Neutrophil (primary cell): Measurements from ENCODE around the gene PSEN1.

ENCODE experiments used
- H3K27ac ChIP-seq: fragments of 200-600 bp; sonication (generic); 2 replicates; pipeline ENCODE4 v1.5.1; 2016; ENCODE audit warnings: mild to moderate bottlenecking, moderate library complexity
- H3K27me3 ChIP-seq: fragments of 200-600 bp; sonication (generic); 2 replicates; pipeline ENCODE4 v1.6.0; 2016; ENCODE audit warnings: mild to moderate bottlenecking
- H3K36me3 ChIP-seq: fragments of 200-600 bp; sonication (generic); 2 replicates; pipeline ENCODE4 v1.5.1; 2017
- H3K4me1 ChIP-seq, 2 experiments: fragments of 200-600 bp in 1 of 2; sonication (generic) in 1 of 2; 1 replicate in 1 of 2; 2 replicates in 1 of 2; pipeline versions ENCODE4 v1.5.1 to v1.6.1; 2013 to 2016; ENCODE audit warnings: low read depth in 1 of 2, low read length in 1 of 2, mild to moderate bottlenecking in 1 of 2, moderate library complexity in 1 of 2; ENCODE audit not compliant: control insufficient read depth in 1 of 2, insufficient read depth in 1 of 2
- H3K4me3 ChIP-seq, 2 experiments: fragments of 200-600 bp in 1 of 2; sonication (generic) in 1 of 2; 1 replicate in 1 of 2; 2 replicates in 1 of 2; pipeline ENCODE4 v1.5.1; 2013 to 2016; ENCODE audit warnings: low read depth in 1 of 2, low read length in 1 of 2, mild to moderate bottlenecking in 1 of 2, moderate library complexity in 1 of 2
- H3K9me3 ChIP-seq: fragments of 200-600 bp; sonication (generic); 2 replicates; pipeline ENCODE4 v1.5.1; 2016
- TF ChIP-seq, protein P1 (sequence below): fragments of 200-600 bp; sonication (generic); IDR thresholded peaks from 2 replicates; pipeline ENCODE4 v1.5.1; 2016; ENCODE audit warnings: antibody characterized with exemption

PSEN1 gene

DNA sequence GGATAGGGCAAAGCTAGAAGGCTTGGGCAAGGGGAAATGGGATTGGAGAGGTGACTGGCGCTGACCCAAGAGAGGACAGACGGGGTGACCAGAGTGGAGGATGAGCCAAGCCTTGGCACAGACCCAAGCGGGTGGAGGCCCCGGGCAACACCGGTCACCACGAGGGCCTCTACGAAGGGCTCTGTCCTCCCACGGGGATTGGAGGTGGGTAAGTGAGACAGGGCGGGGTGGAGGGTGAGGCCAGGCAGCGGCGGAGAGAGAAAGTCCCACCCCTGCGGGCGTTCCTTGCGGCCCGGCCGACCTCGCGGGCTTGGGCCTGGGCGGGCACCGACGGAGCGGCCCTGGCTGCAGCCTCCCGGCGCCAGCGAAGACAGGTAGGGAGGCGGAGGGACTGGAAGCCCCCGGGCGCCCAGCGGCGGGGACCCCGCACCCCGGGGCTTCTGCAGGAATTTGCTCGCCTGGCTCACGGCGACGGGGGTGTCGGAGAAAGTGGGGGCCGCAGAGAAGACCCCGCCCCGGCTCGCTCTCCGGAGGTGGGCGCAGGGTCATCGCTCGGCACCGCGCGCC lies 101.0 kb downstream of the PSEN1 start, which contains the start of gene PAPLN:
TSS of gene PAPLN (plus strand) at position 288 of the 567 bp plus-strand sequence. CDS start 2,273 bp downstream, outside the sequence.
- no peaks in the 10 kb centered on the region for H3K36me3 ChIP-seq
- H3K4me3 ChIP-seq: peak within 1 kb of the TSS in 1 of 2 experiments; percentile 36
- H3K4me1 ChIP-seq: peaks cover 12 to 24% of the 10 kb centered on the region in 2 experiments
- no peaks in the 10 kb centered on the region for H3K9me3 ChIP-seq
- no peak within 1 kb of the TSS for H3K27ac ChIP-seq
- peaks cover 100% of the 10 kb centered on the region for H3K27me3 ChIP-seq
- TF ChIP-seq, protein P1, sequence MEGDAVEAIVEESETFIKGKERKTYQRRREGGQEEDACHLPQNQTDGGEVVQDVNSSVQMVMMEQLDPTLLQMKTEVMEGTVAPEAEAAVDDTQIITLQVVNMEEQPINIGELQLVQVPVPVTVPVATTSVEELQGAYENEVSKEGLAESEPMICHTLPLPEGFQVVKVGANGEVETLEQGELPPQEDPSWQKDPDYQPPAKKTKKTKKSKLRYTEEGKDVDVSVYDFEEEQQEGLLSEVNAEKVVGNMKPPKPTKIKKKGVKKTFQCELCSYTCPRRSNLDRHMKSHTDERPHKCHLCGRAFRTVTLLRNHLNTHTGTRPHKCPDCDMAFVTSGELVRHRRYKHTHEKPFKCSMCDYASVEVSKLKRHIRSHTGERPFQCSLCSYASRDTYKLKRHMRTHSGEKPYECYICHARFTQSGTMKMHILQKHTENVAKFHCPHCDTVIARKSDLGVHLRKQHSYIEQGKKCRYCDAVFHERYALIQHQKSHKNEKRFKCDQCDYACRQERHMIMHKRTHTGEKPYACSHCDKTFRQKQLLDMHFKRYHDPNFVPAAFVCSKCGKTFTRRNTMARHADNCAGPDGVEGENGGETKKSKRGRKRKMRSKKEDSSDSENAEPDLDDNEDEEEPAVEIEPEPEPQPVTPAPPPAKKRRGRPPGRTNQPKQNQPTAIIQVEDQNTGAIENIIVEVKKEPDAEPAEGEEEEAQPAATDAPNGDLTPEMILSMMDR: no peak

DNA sequence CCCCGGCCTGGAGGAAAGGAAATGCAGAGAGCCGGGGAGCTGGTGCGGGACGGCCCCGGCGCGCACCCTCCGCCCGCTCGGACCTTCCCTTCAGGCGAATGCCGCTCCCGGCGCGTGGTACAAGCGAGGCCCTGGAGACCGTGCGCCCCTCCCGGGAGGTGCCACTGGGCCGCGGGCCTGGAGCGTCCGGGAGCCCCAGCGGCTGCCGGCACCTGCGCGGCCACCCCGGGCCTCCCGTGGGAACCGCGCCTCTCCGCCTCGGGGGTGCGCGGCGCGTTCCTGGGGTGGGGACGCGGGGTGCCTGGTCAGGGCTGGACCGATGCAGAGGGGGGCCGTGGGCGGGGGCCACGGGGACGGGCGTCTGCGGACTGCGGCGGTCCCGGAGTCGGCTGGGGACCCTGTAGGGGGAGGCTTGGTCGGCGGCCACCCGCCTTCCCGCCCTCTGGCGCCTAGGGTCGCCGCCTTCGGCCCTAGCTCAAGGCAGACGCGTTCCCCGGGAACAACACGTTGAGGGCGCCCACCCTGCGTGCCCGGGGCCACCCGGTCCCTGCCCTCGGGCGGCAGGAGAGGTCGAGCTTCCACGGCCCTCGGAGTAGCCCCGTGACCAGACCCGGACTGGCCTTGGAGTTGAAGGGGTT lies 101.6 kb downstream of the PSEN1 start:
- no peaks in the 10 kb centered on the region for H3K36me3 ChIP-seq
- no peaks in the 10 kb centered on the region for H3K9me3 ChIP-seq
- TF ChIP-seq, protein P1: no peak
- H3K4me3 ChIP-seq: peak overlapping the region in 1 of 2 experiments; percentile 36
- peaks cover 12 to 24% of the 10 kb centered on the region in 2 experiments for H3K4me1 ChIP-seq
- peaks cover 100% of the 10 kb centered on the region for H3K27me3 ChIP-seq
- H3K27ac ChIP-seq: no peak overlapping the region

DNA sequence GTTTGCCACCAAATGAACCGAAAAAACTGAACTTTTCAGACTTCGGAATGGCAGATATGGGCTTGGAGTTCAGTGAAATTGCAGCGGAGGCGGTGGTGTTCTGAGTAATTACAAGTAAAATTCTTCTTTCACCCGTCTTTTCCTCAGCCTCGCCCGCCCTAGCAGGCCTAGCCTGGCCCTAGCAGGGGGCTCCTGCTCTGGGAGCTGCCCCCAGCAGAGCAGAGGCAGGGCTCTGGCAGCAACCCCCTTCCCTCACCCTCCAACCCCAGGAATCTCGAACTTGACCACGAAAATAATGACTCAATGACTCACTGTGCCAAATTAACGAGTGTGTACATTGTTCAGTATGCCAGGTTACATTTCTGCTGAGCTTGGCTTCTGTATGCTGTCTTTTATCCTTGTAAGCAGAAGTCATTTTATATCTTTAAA lies 102.1 kb downstream of the PSEN1 start:
- H3K27ac ChIP-seq: no peak overlapping the region
- H3K4me3 ChIP-seq: peak overlapping the region in 1 of 2 experiments; percentile 36
- no peaks in the 10 kb centered on the region for H3K9me3 ChIP-seq
- peaks cover 100% of the 10 kb centered on the region for H3K27me3 ChIP-seq
- H3K36me3 ChIP-seq: no peaks in the 10 kb centered on the region
- TF ChIP-seq, protein P1: no peak
- peaks cover 12 to 24% of the 10 kb centered on the region in 2 experiments for H3K4me1 ChIP-seq

DNA sequence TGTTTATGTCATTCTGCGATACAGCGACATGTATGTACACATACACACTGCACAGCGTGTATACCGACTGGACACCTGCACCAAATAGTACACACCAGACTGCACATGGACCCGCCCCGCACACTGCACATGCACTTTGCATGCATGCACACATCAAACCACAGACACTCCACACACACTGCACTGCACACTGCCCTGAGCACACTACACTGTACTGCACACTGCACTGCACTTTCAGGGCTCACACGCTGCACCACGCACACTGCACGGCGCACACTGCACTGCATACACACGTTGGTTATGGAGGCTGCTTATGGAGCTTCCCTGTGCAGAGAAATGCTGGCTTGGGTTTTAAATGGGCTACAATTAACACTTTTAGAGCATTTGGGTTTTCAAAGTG lies 102.6 kb downstream of the PSEN1 start:
- H3K4me1 ChIP-seq: peaks cover 12 to 24% of the 10 kb centered on the region in 2 experiments

DNA sequence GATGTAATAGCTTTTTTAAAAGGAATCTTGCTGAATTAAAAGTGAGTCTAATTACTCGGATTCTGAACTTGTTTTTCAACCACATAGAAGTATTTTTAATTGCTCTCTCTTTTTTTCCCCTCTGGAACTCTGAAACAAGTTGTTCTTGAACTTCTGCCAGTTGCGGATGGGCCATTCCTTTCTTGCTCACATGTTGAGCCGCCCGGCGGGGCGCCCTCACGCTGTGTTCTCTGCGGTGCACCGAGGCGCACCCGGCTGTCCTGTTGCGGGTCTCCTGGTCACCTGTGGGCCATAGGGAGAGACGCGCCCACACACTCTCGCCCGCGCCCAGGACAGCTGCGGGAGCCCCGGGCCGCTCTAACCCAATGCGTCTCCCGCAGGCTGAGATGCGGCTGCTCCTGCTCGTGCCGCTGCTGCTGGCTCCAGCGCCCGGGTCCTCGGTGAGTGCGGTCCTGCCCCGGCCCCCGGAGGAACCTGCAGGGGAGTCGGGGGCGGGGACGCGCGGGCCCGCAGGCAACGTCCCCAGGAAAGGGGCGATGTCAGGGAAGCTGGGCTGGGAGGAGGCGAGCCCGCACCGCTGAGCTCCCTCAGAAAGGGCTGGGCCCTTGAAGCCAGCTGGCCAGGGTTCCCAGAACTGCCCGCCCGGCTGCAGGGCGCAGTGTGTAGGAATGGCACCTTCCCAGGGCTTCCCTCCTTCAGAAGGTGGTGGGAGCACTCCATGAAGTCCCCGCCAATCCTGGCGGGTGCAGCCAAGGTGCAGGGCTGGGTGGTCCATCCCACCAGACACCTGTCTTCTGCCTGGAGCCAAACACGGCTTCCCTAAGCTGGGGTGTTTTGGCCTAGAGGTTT lies 103.3 kb downstream of the PSEN1 start:
- Histone ChIP-seq H3K36me3 (no peaks in the 10 kb centered on the region), H3K27me3 (peaks cover 100% of the 10 kb centered on the region), H3K4me1 (peaks cover 12 to 24% of the 10 kb centered on the region in 2 experiments), H3K4me3 (no peak overlapping the region), H3K27ac (no peak overlapping the region), H3K9me3 (no peaks in the 10 kb centered on the region)
- TF ChIP-seq, protein P1: no peak

More for the DNA sequence above, 102.6 kb downstream of the PSEN1 start:
- TF ChIP-seq, protein P1: no peak
- no peak overlapping the region for H3K4me3 ChIP-seq
- H3K27me3 ChIP-seq: peaks cover 100% of the 10 kb centered on the region
- no peaks in the 10 kb centered on the region for H3K9me3 ChIP-seq
- H3K27ac ChIP-seq: no peak overlapping the region
- H3K36me3 ChIP-seq: no peaks in the 10 kb centered on the region
